ENCODE measurements around the gene TRAPPC12. TPM values are rescaled to one million over a fixed set of nuclear protein-coding genes. Genes with fewer than 3 reads are reported as not detected.

The TRAPPC12 gene
- polyA plus RNA-seq, 1 donor (not counting 4 experiments of a cell fraction or from before 2014, with no cell fraction given) = 44.2 TPM

GRCh38 chr2:3430740-3431490 is 51.4 kb downstream of the TRAPPC12 start:
- no peak overlapping the region for H3K27ac ChIP-seq (ENCODE audit: control insufficient read depth, insufficient read depth, low read length)
- dilution Hi-C loops (cut with MboI; ENCODE audit: extremely low pct_ligation_motif_present, low sequenced_read_pairs) = no loop called here
- TF ChIP-seq, protein P1, sequence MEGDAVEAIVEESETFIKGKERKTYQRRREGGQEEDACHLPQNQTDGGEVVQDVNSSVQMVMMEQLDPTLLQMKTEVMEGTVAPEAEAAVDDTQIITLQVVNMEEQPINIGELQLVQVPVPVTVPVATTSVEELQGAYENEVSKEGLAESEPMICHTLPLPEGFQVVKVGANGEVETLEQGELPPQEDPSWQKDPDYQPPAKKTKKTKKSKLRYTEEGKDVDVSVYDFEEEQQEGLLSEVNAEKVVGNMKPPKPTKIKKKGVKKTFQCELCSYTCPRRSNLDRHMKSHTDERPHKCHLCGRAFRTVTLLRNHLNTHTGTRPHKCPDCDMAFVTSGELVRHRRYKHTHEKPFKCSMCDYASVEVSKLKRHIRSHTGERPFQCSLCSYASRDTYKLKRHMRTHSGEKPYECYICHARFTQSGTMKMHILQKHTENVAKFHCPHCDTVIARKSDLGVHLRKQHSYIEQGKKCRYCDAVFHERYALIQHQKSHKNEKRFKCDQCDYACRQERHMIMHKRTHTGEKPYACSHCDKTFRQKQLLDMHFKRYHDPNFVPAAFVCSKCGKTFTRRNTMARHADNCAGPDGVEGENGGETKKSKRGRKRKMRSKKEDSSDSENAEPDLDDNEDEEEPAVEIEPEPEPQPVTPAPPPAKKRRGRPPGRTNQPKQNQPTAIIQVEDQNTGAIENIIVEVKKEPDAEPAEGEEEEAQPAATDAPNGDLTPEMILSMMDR (optimal IDR thresholded peaks at IDR 0.05 in 1 of 3, IDR thresholded peaks at IDR 0.05 in 1 of 3, conservative IDR thresholded peaks at IDR 0.05 in 1 of 3; ENCODE audit: extremely low read depth in 1 of 3, insufficient read depth in 2 of 3, low read length in 3 of 3) = no peak
- TF ChIP-seq EZH2 (IDR thresholded peaks at IDR 0.05; ENCODE audit: low read length) = no peak
- H3K9me1 ChIP-seq (ENCODE audit: control insufficient read depth, extremely low read depth, insufficient read depth, low read length) = no peaks in the 10 kb centered on the region
- H3K79me2 ChIP-seq (ENCODE audit: control insufficient read depth, insufficient read depth, low read length) = peaks cover 3% of the 10 kb centered on the region
- H2AFZ ChIP-seq (ENCODE audit: control insufficient read depth, low read length) = no peak overlapping the region
- H4K20me1 ChIP-seq (ENCODE audit: control insufficient read depth, extremely low read depth, insufficient read depth, low read length) = peaks cover 4% of the 10 kb centered on the region
- H3K9ac ChIP-seq (ENCODE audit: control insufficient read depth, extremely low read depth, insufficient read depth, low read length) = no peak overlapping the region
- H3K4me1 ChIP-seq (ENCODE audit: control insufficient read depth, extremely low read depth, insufficient read depth, low read length) = no peaks in the 10 kb centered on the region
- no peaks in the 10 kb centered on the region for H3K9me3 ChIP-seq (ENCODE audit: control insufficient read depth, low read depth, low read length)
- no peak overlapping the region for H3K4me3 ChIP-seq (ENCODE audit: control insufficient read depth in 2 of 3, extremely low read depth in 1 of 3, insufficient read depth in 2 of 3, low read depth in 1 of 3, low read length in 3 of 3)
- H3K27me3 ChIP-seq (ENCODE audit: control insufficient read depth, extremely low read depth, insufficient read depth, low read length) = no peaks in the 10 kb centered on the region
- no peak overlapping the region for H3K4me2 ChIP-seq (ENCODE audit: control insufficient read depth, extremely low read depth, insufficient read depth, low read depth, low read length)
- H3K36me3 ChIP-seq (ENCODE audit: control insufficient read depth in 2 of 2, extremely low read depth in 1 of 2, insufficient read depth in 2 of 2, low read length in 2 of 2) = peaks cover 21 to 31% of the 10 kb centered on the region in 2 experiments
- FAIRE-seq = no peak
- no peak for DNase-seq (ENCODE audit: low read depth, low spot score)

DNA sequence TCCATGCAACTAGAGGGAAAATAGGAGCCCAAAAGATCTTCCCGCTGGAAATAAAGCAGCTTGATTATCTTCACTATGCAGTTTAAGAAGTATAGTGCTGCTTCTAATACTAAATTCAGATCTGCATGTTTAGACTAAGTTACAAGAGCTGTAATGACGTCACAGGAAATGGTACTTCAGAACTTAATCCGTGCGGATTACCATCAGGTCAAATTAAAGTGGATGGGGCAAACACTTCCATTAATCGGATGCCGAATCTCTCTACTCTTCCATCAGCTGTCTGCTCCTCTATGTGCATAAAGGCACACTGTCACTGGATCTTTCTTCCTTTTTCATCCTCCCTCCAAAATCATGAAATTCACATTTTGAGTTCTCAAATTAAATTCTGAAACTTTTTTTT is 52.6 kb downstream of the TRAPPC12 start:
- Histone ChIP-seq H3K4me3 (ENCODE audit: control insufficient read depth in 2 of 3, extremely low read depth in 1 of 3, insufficient read depth in 2 of 3, low read depth in 1 of 3, low read length in 3 of 3) (no peak overlapping the region), H3K27me3 (ENCODE audit: control insufficient read depth, extremely low read depth, insufficient read depth, low read length) (no peaks in the 10 kb centered on the region), H3K79me2 (ENCODE audit: control insufficient read depth, insufficient read depth, low read length) (no peaks in the 10 kb centered on the region), H3K9me3 (ENCODE audit: control insufficient read depth, low read depth, low read length) (no peaks in the 10 kb centered on the region), H3K4me2 (ENCODE audit: control insufficient read depth, extremely low read depth, insufficient read depth, low read depth, low read length) (no peak overlapping the region), H3K36me3 (ENCODE audit: control insufficient read depth in 2 of 2, extremely low read depth in 1 of 2, insufficient read depth in 2 of 2, low read length in 2 of 2) (peaks cover 14 to 24% of the 10 kb centered on the region in 2 experiments), H3K9ac (ENCODE audit: control insufficient read depth, extremely low read depth, insufficient read depth, low read length) (no peak overlapping the region), H4K20me1 (ENCODE audit: control insufficient read depth, extremely low read depth, insufficient read depth, low read length) (peaks cover 4% of the 10 kb centered on the region), H3K27ac (ENCODE audit: control insufficient read depth, insufficient read depth, low read length) (no peak overlapping the region), H3K4me1 (ENCODE audit: control insufficient read depth, extremely low read depth, insufficient read depth, low read length) (no peaks in the 10 kb centered on the region), H2AFZ (ENCODE audit: control insufficient read depth, low read length) (no peak overlapping the region), H3K9me1 (ENCODE audit: control insufficient read depth, extremely low read depth, insufficient read depth, low read length) (no peaks in the 10 kb centered on the region)
- dilution Hi-C loops (cut with MboI; ENCODE audit: extremely low pct_ligation_motif_present, low sequenced_read_pairs) = no loop called here
- no peak for FAIRE-seq
- DNase-seq (ENCODE audit: low read depth, low spot score) = no peak
- TF ChIP-seq, protein P1 (optimal IDR thresholded peaks at IDR 0.05 in 1 of 3, IDR thresholded peaks at IDR 0.05 in 1 of 3, conservative IDR thresholded peaks at IDR 0.05 in 1 of 3; ENCODE audit: extremely low read depth in 1 of 3, insufficient read depth in 2 of 3, low read length in 3 of 3) = no peak
- no peak for TF ChIP-seq EZH2 (IDR thresholded peaks at IDR 0.05; ENCODE audit: low read length)
